NK-92 (cell line): Measurements from ENCODE around the gene ZNF593.

ENCODE experiments used
- DNase-seq: peaks from one replicate; lab custom pipeline; 2025; ENCODE audit not compliant: unreplicated experiment; lab: John Stamatoyannopoulos, UW

ZNF593 gene

GRCh38 chr1:26169669-26170471, at the start of gene ZNF593:
Gene ZNF593, plus strand, starts transcription at chr1:26169908. Its CDS starts 76 bp downstream, at chr1:26169984.
- no peak for DNase-seq

- no peak for DNase-seq
Measured at GRCh38 chr1:26121854-26122773, 47.6 kb upstream of the ZNF593 start.

GRCh38 chr1:26122988-26123973, 46.4 kb upstream of the ZNF593 start:
- no peak for DNase-seq

- DNase-seq = no peak
Measured at GRCh38 chr1:26124418-26125331, 45.0 kb upstream of the ZNF593 start.

GRCh38 chr1:26125382-26125781, 44.3 kb upstream of the ZNF593 start:
- DNase-seq = no peak

- DNase-seq = no peak
Measured at GRCh38 chr1:26125946-26126320, 43.8 kb upstream of the ZNF593 start.

GRCh38 chr1:26126321-26127084, 43.2 kb upstream of the ZNF593 start:
- no peak for DNase-seq

GRCh38 chr1:26127235-26128163, 42.2 kb upstream of the ZNF593 start:
- no peak for DNase-seq

GRCh38 chr1:26129778-26130177, 39.9 kb upstream of the ZNF593 start:
- DNase-seq = no peak

GRCh38 chr1:26130695-26131094, 39.0 kb upstream of the ZNF593 start:
- no peak for DNase-seq

GRCh38 chr1:26132128-26132833, 37.4 kb upstream of the ZNF593 start:
- DNase-seq = no peak

GRCh38 chr1:26132834-26133167, 36.9 kb upstream of the ZNF593 start:
- DNase-seq = no peak

GRCh38 chr1:26134466-26134865, 35.2 kb upstream of the ZNF593 start:
- no peak for DNase-seq

GRCh38 chr1:26138974-26139558, 30.6 kb upstream of the ZNF593 start:
- no peak for DNase-seq

- no peak for DNase-seq
Measured at GRCh38 chr1:26142159-26142558, 27.5 kb upstream of the ZNF593 start.

GRCh38 chr1:26145041-26145959, 24.4 kb upstream of the ZNF593 start:
- no peak for DNase-seq
